ENCODE data around the gene PDLIM5.
A peak's percentile ranks its signal among the peaks of the same experiment; 100 is the strongest.
"Not testable (repeated sequence)": the region's sequence is repeated elsewhere in the genome, so short reads cannot be mapped to it uniquely, and the experiment has no call there.

The PDLIM5 gene

GRCh38 chr4:94498502-94498901 lies 46.8 kb downstream of the PDLIM5 start:
- no peak for DNase-seq

- no peak for DNase-seq
Measured at GRCh38 chr4:94500685-94501084, 48.9 kb downstream of the PDLIM5 start.

- no peak for DNase-seq
Measured at GRCh38 chr4:94504545-94504944, 52.8 kb downstream of the PDLIM5 start.

- no peak for DNase-seq
Measured at GRCh38 chr4:94506822-94507221, 55.1 kb downstream of the PDLIM5 start.

- no peak for DNase-seq
Measured at GRCh38 chr4:94507281-94507680, 55.5 kb downstream of the PDLIM5 start.

GRCh38 chr4:94507708-94508107 lies 56.0 kb downstream of the PDLIM5 start:
- DNase-seq = no peak

- DNase-seq = no peak
Measured at GRCh38 chr4:94508296-94508695, 56.6 kb downstream of the PDLIM5 start.

- DNase-seq = no peak
Measured at GRCh38 chr4:94508806-94509205, 57.1 kb downstream of the PDLIM5 start.

- DNase-seq = no peak
Measured at GRCh38 chr4:94511591-94511990, 59.8 kb downstream of the PDLIM5 start.

GRCh38 chr4:94513532-94513931 lies 61.8 kb downstream of the PDLIM5 start:
- DNase-seq = not testable (repeated sequence)

- no peak for DNase-seq
Measured at GRCh38 chr4:94515365-94515764, 63.6 kb downstream of the PDLIM5 start.

- peak; percentile 16 for DNase-seq
Measured at GRCh38 chr4:94516067-94516466, 64.3 kb downstream of the PDLIM5 start.

GRCh38 chr4:94516999-94517398 lies 65.3 kb downstream of the PDLIM5 start:
- DNase-seq = peak; percentile 9

- DNase-seq = no peak
Measured at GRCh38 chr4:94517492-94517891, 65.8 kb downstream of the PDLIM5 start.

- no peak for DNase-seq
Measured at GRCh38 chr4:94519019-94519418, 67.3 kb downstream of the PDLIM5 start.

GRCh38 chr4:94519925-94520789 lies 68.4 kb downstream of the PDLIM5 start:
- no peak for DNase-seq

- DNase-seq = no peak
Measured at GRCh38 chr4:94523033-94523580, 71.4 kb downstream of the PDLIM5 start.

- no peak for DNase-seq
Measured at GRCh38 chr4:94523617-94524016, 71.9 kb downstream of the PDLIM5 start.

GRCh38 chr4:94525993-94526728 lies 74.4 kb downstream of the PDLIM5 start:
- DNase-seq = no peak

- no peak for DNase-seq
Measured at GRCh38 chr4:94527556-94528233, 76.0 kb downstream of the PDLIM5 start.

- no peak for DNase-seq
Measured at GRCh38 chr4:94528792-94529451, 77.2 kb downstream of the PDLIM5 start.

GRCh38 chr4:94530073-94530472 lies 78.3 kb downstream of the PDLIM5 start:
- no peak for DNase-seq

Data from NCI-H2029 treated with DMSO at 0.1 percent for 48 hours (cell line).